Measurements from ENCODE around the gene ESPN.

The ESPN gene

GRCh38 chr1:6409733-6410132 lies 14.8 kb upstream of the ESPN start:
- no peak for DNase-seq (ENCODE audit: low spot score)

GRCh38 chr1:6410248-6410893 lies 14.2 kb upstream of the ESPN start:
- no peak for DNase-seq (ENCODE audit: low spot score)

- DNase-seq (ENCODE audit: low spot score): no peak
These were observed 11.7 kb upstream of the ESPN start for GRCh38 chr1:6412896-6413295.

- no peak for DNase-seq (ENCODE audit: low spot score)
These were observed 10.1 kb upstream of the ESPN start for GRCh38 chr1:6414443-6414844.

GRCh38 chr1:6414881-6415626 lies 9.5 kb upstream of the ESPN start:
- DNase-seq (ENCODE audit: low spot score): no peak

GRCh38 chr1:6416295-6416656 lies 8.3 kb upstream of the ESPN start:
- no peak for DNase-seq (ENCODE audit: low spot score)

- no peak for DNase-seq (ENCODE audit: low spot score)
These were observed 7.7 kb upstream of the ESPN start for GRCh38 chr1:6416906-6417305.

- no peak for DNase-seq (ENCODE audit: low spot score)
These were observed 6.5 kb upstream of the ESPN start for GRCh38 chr1:6417961-6418667.

GRCh38 chr1:6418668-6419396 lies 5.7 kb upstream of the ESPN start:
- no peak for DNase-seq (ENCODE audit: low spot score)

- no peak for DNase-seq (ENCODE audit: low spot score)
These were observed 5.2 kb upstream of the ESPN start for GRCh38 chr1:6419397-6419803.

- no peak for DNase-seq (ENCODE audit: low spot score)
These were observed 4.6 kb upstream of the ESPN start, which contains the start of gene HES2 for GRCh38 chr1:6419804-6420453. Gene HES2 (minus strand): TSS chr1:6419919. CDS start chr1:6419820, 99 bp downstream.

GRCh38 chr1:6420454-6421042 lies 4.0 kb upstream of the ESPN start:
- no peak for DNase-seq (ENCODE audit: low spot score)

GRCh38 chr1:6421266-6421665 lies 3.3 kb upstream of the ESPN start:
- no peak for DNase-seq (ENCODE audit: low spot score)

GRCh38 chr1:6423321-6423999 lies 1.1 kb upstream of the ESPN start:
- DNase-seq (ENCODE audit: low spot score): no peak

GRCh38 chr1:6424000-6424565 lies 493 bp upstream of the ESPN start:
- no peak for DNase-seq (ENCODE audit: low spot score)

- no peak for DNase-seq (ENCODE audit: low spot score)
These were observed 1.1 kb downstream of the ESPN start for GRCh38 chr1:6425658-6426057.

GRCh38 chr1:6426277-6426971 lies 1.8 kb downstream of the ESPN start:
- DNase-seq (ENCODE audit: low spot score): no peak

GRCh38 chr1:6426972-6427350 lies 2.4 kb downstream of the ESPN start:
- no peak for DNase-seq (ENCODE audit: low spot score)

GRCh38 chr1:6427441-6428390 lies 3.1 kb downstream of the ESPN start:
- DNase-seq (ENCODE audit: low spot score): no peak

Data from globus pallidus (tissue), 1 donor.